GM23338 (cell line): ENCODE data around the gene PPP6R2. TPM values are rescaled to one million over a fixed set of nuclear protein-coding genes. Genes with fewer than 3 reads are reported as not detected.
A peak's percentile ranks its signal among the peaks of the same experiment; 100 is the strongest.

Source experiments
- ATAC-seq: fragments of 200-7000 bp; cut with Tn5 transposase; 3 replicates; pipeline ENCODE4 v1.9.1; 2020
- DNase-seq: peaks from one replicate; pipeline ENCODE4 v3.0.0-alpha.2; 2015; ENCODE audit warnings: low spot score
- H2AFZ ChIP-seq: fragments of 200-600 bp; sonication (generic); 2 replicates; pipeline ENCODE4 v1.8.0; 2016; ENCODE audit warnings: antibody characterized with exemption, mild to moderate bottlenecking, moderate library complexity
- H3F3A ChIP-seq: fragments of 200-600 bp; sonication (generic); replicated peaks from 2 replicates; pipeline ENCODE4 v1.8.0; 2017; ENCODE audit warnings: antibody characterized with exemption, mixed run types, low read depth
- H3K27ac ChIP-seq: fragments of 200-600 bp; sonication (generic); 2 replicates; pipeline ENCODE4 v1.6.1; 2016; ENCODE audit warnings: low read depth
- H3K27me3 ChIP-seq: fragments of 200-600 bp; sonication (generic); 2 replicates; pipeline ENCODE4 v1.8.0; 2016; ENCODE audit warnings: mild to moderate bottlenecking, mixed run types, moderate library complexity; ENCODE audit not compliant: insufficient read depth
- H3K36me3 ChIP-seq: fragments of 200-600 bp; sonication (generic); 2 replicates; pipeline ENCODE4 v1.8.0; 2016; ENCODE audit warnings: mild to moderate bottlenecking; ENCODE audit not compliant: insufficient read depth
- H3K4me1 ChIP-seq: fragments of 200-600 bp; sonication (generic); 2 replicates; pipeline ENCODE4 v1.8.0; 2016; ENCODE audit warnings: mild to moderate bottlenecking, moderate library complexity; ENCODE audit not compliant: insufficient read depth
- H3K4me2 ChIP-seq: fragments of 200-600 bp; sonication (generic); 2 replicates; pipeline ENCODE4 v1.7.1; 2017; ENCODE audit warnings: mixed run types
- H3K4me3 ChIP-seq: fragments of 200-600 bp; sonication (generic); 2 replicates; pipeline ENCODE4 v1.6.1; 2016; ENCODE audit warnings: mixed run types
- H3K79me2 ChIP-seq: fragments of 200-600 bp; sonication (generic); replicated peaks from 2 replicates; pipeline ENCODE4 v1.8.0; 2017; ENCODE audit warnings: mild to moderate bottlenecking; ENCODE audit not compliant: insufficient read depth
- H3K9me2 ChIP-seq: fragments of 200-600 bp; sonication (generic); 2 replicates; pipeline ENCODE4 v1.8.0; 2017; ENCODE audit not compliant: insufficient read depth
- H4K20me1 ChIP-seq: fragments of 200-600 bp; sonication (generic); replicated peaks from 2 replicates; pipeline ENCODE4 v1.8.0; 2017; ENCODE audit warnings: mild to moderate bottlenecking; ENCODE audit not compliant: insufficient read depth
- H3K27ac Mint-ChIP-seq: 2 replicates; pipeline ENCODE4 v1.8.0; 2020; ENCODE audit warnings: inconsistent platforms, mild to moderate bottlenecking, moderate library complexity, mixed read lengths
- H3K27me3 Mint-ChIP-seq: 3 replicates; pipeline ENCODE4 v1.8.0; 2022; ENCODE audit warnings: low read depth, mild to moderate bottlenecking, moderate library complexity, mixed read lengths, inconsistent platforms; ENCODE audit not compliant: insufficient read depth, poor library complexity
- H3K36me3 Mint-ChIP-seq: 3 replicates; pipeline ENCODE4 v1.8.0; 2021; ENCODE audit warnings: low read depth, mild to moderate bottlenecking, inconsistent platforms, moderate library complexity, mixed read lengths
- H3K4me1 Mint-ChIP-seq: 3 replicates; pipeline ENCODE4 v1.8.0; 2020; ENCODE audit warnings: mild to moderate bottlenecking, inconsistent platforms, mixed read lengths
- H3K4me3 Mint-ChIP-seq: 3 replicates; pipeline ENCODE4 v1.8.0; 2021; ENCODE audit warnings: moderate library complexity, mild to moderate bottlenecking, inconsistent platforms, mixed read lengths
- H3K9me3 Mint-ChIP-seq: 3 replicates; pipeline ENCODE4 v1.8.0; 2020; ENCODE audit warnings: moderate library complexity, mild to moderate bottlenecking, inconsistent platforms, mixed read lengths
- ETS1 ChIP-seq: IDR thresholded peaks from 2 replicates; pipeline ENCODE4 v1.6.1; 2016; ENCODE audit warnings: antibody characterized with exemption
- EZH2 ChIP-seq: fragments of 200-600 bp; sonication (generic); IDR thresholded peaks from one replicate; pipeline ENCODE4 v1.8.0; 2017; ENCODE audit warnings: antibody characterized with exemption, mild to moderate bottlenecking, low read depth; ENCODE audit not compliant: unreplicated experiment
- EZH2phosphoT487 ChIP-seq: fragments of 200-600 bp; sonication (generic); IDR thresholded peaks from one replicate; pipeline ENCODE4 v1.8.1; 2018; ENCODE audit warnings: antibody characterized with exemption; ENCODE audit not compliant: unreplicated experiment
- JUNB ChIP-seq: IDR thresholded peaks from one replicate; pipeline ENCODE4 v1.6.1; 2016; ENCODE audit warnings: antibody characterized with exemption; ENCODE audit not compliant: unreplicated experiment
- NANOG ChIP-seq: IDR thresholded peaks from 2 replicates; pipeline ENCODE4 v1.6.1; 2016; ENCODE audit warnings: antibody characterized with exemption, borderline replicate concordance
- POLR2AphosphoS5 ChIP-seq: IDR thresholded peaks from 2 replicates; pipeline ENCODE4 v1.6.1; 2016; ENCODE audit warnings: antibody characterized with exemption, low read depth
- STAT1 ChIP-seq: IDR thresholded peaks from one replicate; pipeline ENCODE4 v1.6.1; 2016; ENCODE audit warnings: antibody characterized with exemption; ENCODE audit not compliant: unreplicated experiment
- ZNF114 ChIP-seq: fragments of 250-450 bp; sonication (Bioruptor Pico); IDR thresholded peaks from 2 replicates; pipeline ENCODE4 v1.5.0; 2020; ENCODE audit warnings: mild to moderate bottlenecking, moderate library complexity
- ZNF331 ChIP-seq: fragments of 250-450 bp; sonication (Bioruptor Pico); IDR thresholded peaks from 2 replicates; pipeline ENCODE4 v1.5.0; 2020; ENCODE audit warnings: low read depth, mild to moderate bottlenecking, moderate library complexity
- polyA plus RNA-seq: library from polyadenylated mRNA; unstranded; fragments of >200 nt; fragmentation: Nextera tagmentation; extraction: Ambion mirVana; gene quantifications from 2 replicates; pipeline ENCODE4 v1.2.1, GENCODE V29; 2016
- total RNA-seq: library from RNA; depleted of rRNA; stranded (reverse); fragments of >200 nt; shearing (Covaris generic); gene quantifications from 2 replicates; pipeline ENCODE4 v1.2.3, GENCODE V29; 2014
- TF ChIP-seq, protein P1 (sequence below): IDR thresholded peaks from one replicate; pipeline ENCODE4 v1.6.1; 2018; ENCODE audit warnings: antibody characterized with exemption; ENCODE audit not compliant: unreplicated experiment
- TF ChIP-seq, protein P2 (sequence below), 2 experiments: fragments of 200-600 bp in 1 of 2; sonication (generic) in 1 of 2; conservative IDR thresholded peaks; 2 replicates each; pipeline versions ENCODE4 v1.5.1 to v1.6.1; 2016 to 2017; ENCODE audit warnings: antibody characterized with exemption in 2 of 2, low read depth in 2 of 2, mild to moderate bottlenecking in 2 of 2, moderate library complexity in 1 of 2

PPP6R2 gene
- total and polyA plus RNA-seq, 2 experiments from 2014 or later: 11.9 to 45.8 TPM

- no peak for TF ChIP-seq ETS1
- TF ChIP-seq NANOG: no peak
- no peak for TF ChIP-seq POLR2AphosphoS5
- TF ChIP-seq, protein P1, sequence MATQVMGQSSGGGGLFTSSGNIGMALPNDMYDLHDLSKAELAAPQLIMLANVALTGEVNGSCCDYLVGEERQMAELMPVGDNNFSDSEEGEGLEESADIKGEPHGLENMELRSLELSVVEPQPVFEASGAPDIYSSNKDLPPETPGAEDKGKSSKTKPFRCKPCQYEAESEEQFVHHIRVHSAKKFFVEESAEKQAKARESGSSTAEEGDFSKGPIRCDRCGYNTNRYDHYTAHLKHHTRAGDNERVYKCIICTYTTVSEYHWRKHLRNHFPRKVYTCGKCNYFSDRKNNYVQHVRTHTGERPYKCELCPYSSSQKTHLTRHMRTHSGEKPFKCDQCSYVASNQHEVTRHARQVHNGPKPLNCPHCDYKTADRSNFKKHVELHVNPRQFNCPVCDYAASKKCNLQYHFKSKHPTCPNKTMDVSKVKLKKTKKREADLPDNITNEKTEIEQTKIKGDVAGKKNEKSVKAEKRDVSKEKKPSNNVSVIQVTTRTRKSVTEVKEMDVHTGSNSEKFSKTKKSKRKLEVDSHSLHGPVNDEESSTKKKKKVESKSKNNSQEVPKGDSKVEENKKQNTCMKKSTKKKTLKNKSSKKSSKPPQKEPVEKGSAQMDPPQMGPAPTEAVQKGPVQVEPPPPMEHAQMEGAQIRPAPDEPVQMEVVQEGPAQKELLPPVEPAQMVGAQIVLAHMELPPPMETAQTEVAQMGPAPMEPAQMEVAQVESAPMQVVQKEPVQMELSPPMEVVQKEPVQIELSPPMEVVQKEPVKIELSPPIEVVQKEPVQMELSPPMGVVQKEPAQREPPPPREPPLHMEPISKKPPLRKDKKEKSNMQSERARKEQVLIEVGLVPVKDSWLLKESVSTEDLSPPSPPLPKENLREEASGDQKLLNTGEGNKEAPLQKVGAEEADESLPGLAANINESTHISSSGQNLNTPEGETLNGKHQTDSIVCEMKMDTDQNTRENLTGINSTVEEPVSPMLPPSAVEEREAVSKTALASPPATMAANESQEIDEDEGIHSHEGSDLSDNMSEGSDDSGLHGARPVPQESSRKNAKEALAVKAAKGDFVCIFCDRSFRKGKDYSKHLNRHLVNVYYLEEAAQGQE: no peak
- no peak for TF ChIP-seq JUNB
Observed at GRCh38 chr22:50482107-50483074, 139.3 kb downstream of the PPP6R2 start (continued).

- Histone ChIP-seq H3K36me3 (no peaks in the 10 kb centered on the region), H4K20me1 (no peaks in the 10 kb centered on the region), H3K27ac (no peak overlapping the region), H3K4me1 (no peaks in the 10 kb centered on the region), H3K79me2 (no peaks in the 10 kb centered on the region), H3K4me3 (no peak overlapping the region), H3F3A (no peaks in the 10 kb centered on the region), H2AFZ (no peak overlapping the region), H3K4me2 (no peak overlapping the region), H3K27me3 (peaks cover 23% of the 10 kb centered on the region), H3K9me2 (no peaks in the 10 kb centered on the region)
- TF ChIP-seq POLR2AphosphoS5 (no peak), EZH2 (no peak), EZH2phosphoT487 (no peak), STAT1 (no peak), NANOG (no peak), JUNB (no peak), ZNF114 (CRISPR knock-in tag) (no peak), ZNF331 (no peak)
- TF ChIP-seq, protein P2, sequence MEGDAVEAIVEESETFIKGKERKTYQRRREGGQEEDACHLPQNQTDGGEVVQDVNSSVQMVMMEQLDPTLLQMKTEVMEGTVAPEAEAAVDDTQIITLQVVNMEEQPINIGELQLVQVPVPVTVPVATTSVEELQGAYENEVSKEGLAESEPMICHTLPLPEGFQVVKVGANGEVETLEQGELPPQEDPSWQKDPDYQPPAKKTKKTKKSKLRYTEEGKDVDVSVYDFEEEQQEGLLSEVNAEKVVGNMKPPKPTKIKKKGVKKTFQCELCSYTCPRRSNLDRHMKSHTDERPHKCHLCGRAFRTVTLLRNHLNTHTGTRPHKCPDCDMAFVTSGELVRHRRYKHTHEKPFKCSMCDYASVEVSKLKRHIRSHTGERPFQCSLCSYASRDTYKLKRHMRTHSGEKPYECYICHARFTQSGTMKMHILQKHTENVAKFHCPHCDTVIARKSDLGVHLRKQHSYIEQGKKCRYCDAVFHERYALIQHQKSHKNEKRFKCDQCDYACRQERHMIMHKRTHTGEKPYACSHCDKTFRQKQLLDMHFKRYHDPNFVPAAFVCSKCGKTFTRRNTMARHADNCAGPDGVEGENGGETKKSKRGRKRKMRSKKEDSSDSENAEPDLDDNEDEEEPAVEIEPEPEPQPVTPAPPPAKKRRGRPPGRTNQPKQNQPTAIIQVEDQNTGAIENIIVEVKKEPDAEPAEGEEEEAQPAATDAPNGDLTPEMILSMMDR (conservative IDR thresholded peaks at IDR 0.05; ENCODE audit: low read depth in 2 of 2): no peak
- TF ChIP-seq, protein P1: no peak
- ATAC-seq: no peak
- DNase-seq: no peak
- peaks cover 3% of the 10 kb centered on the region; the same call in 1 of the 3 replicates for H3K4me1 Mint-ChIP-seq
- 0 out of 3 replicates have a peak, but pooled peaks cover 3% of the 10 kb centered on the region for H3K36me3 Mint-ChIP-seq
- H3K27ac Mint-ChIP-seq: no peak overlapping the region
- H3K9me3 Mint-ChIP-seq: no peaks in the 10 kb centered on the region; the same call in 2 of the 3 replicates
- H3K4me3 Mint-ChIP-seq: 0 out of 3 replicates have a peak overlapping the region, but pooled peaks have one; percentile 14
- peaks cover 30% of the 10 kb centered on the region for H3K27me3 Mint-ChIP-seq
Observed at GRCh38 chr22:50483106-50483505, 140.0 kb downstream of the PPP6R2 start.
